NCI-H146 treated with DMSO at 0.1 percent for 48 hours (cell line): ENCODE measurements around the gene MDP1.

ENCODE experiments used
- DNase-seq: peaks from one replicate; lab custom pipeline; 2025; ENCODE audit not compliant: unreplicated experiment; lab: John Stamatoyannopoulos, UW

The MDP1 gene

GRCh38 chr14:24182110-24182882 is 33.6 kb downstream of the MDP1 start:
- DNase-seq, result no peak

GRCh38 chr14:24181371-24182077 is 34.3 kb downstream of the MDP1 start:
- no peak for DNase-seq

- no peak for DNase-seq
Measured at GRCh38 chr14:24179961-24180796, 35.7 kb downstream of the MDP1 start.

DNA sequence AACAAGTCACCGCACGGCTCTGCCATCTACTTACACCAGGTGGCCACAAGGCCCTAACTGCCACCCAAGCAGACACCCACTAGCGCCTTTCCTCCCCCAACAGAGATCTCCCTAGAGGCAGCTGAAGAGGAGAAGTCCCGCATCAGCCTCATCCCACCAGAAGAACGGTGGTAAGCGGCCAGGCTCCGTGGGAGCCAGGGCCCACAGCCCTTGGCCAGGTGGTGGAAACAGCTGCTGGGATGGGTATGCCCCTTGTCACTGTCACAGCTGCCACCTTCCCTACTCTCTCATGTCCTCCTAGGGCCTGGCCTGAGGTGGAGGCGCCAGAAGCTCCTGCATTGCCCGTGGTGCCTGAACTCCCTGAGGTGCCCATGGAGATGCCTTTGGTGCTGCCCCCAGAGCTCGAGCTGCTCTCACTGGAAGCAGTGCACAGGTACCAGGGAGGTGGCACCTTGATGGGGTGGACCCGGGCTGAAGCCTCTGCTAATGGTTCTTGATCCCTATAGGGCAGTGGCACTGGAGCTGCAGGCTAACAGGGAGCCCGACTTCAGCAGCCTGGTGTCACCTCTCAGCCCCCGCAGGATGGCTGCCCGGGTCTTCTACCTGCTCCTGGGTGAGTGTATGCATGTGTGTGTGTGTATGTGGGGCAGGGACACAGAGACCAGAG is 36.4 kb downstream of the MDP1 start:
- DNase-seq, result no peak

- DNase-seq, result no peak
Measured at GRCh38 chr14:24178399-24179178, 37.3 kb downstream of the MDP1 start.

- no peak for DNase-seq
Measured at GRCh38 chr14:24177891-24178290, 38.0 kb downstream of the MDP1 start.

DNA sequence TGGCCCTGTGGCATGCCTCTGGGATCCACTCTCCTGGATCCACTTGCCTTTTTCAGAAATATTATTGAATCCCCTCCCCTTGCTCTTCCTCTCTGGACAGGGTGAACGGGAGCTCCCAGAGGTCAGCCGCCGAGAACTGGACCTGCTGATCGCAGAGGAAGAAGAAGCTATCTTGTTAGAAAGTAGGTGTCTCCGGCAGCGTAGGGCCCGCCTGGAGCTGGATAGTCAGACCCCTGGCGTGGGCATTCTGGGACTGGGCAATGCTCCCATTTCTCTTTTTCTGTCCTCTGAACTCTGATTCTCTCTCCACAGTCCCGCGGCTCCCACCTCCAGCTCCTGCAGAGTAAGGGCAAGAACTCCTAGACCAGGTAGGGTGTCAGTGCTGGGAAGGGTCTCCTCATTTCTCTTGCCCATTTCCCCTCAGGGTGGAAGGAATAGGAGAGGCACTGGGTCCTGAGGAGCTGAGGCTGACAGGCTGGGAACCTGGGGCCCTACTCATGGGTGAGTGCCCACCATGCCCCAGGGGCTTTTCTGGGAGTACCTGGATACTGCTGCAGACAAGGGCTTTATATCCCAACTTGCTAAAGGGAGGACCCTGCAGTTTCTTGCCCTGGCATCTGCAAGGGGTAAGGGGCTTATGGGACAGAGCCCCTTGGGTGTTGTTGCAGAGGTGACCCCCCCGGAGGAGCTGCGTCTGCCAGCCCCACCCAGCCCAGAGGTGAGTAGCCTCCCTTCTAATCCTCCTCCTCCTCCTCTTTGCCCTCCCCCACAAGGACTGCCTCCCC is 38.6 kb downstream of the MDP1 start:
- DNase-seq, result no peak

DNA sequence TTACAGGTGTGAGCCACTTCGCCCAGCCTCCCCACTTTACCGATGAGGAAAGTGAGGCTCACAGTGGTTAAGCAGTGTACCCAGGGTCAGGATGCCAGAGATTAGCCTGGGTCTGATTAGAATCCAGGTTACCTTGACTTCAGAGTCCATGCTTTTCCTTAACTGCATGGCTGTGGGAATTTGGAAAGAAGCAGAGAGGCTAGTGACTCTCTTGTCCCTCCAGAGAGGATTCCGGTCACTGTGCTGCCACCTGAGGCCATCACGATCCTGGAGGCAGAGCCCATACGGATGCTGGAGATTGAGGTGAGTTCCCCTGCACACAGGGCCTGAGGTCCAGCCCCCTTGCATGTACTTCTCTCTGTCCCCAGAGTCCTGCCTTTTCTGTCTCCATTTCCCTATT is 39.3 kb downstream of the MDP1 start:
- DNase-seq, result no peak

- DNase-seq, result no peak
Measured at GRCh38 chr14:24172871-24173281, 43.0 kb downstream of the MDP1 start.

GRCh38 chr14:24172261-24172860 is 43.5 kb downstream of the MDP1 start:
- no peak for DNase-seq

DNA sequence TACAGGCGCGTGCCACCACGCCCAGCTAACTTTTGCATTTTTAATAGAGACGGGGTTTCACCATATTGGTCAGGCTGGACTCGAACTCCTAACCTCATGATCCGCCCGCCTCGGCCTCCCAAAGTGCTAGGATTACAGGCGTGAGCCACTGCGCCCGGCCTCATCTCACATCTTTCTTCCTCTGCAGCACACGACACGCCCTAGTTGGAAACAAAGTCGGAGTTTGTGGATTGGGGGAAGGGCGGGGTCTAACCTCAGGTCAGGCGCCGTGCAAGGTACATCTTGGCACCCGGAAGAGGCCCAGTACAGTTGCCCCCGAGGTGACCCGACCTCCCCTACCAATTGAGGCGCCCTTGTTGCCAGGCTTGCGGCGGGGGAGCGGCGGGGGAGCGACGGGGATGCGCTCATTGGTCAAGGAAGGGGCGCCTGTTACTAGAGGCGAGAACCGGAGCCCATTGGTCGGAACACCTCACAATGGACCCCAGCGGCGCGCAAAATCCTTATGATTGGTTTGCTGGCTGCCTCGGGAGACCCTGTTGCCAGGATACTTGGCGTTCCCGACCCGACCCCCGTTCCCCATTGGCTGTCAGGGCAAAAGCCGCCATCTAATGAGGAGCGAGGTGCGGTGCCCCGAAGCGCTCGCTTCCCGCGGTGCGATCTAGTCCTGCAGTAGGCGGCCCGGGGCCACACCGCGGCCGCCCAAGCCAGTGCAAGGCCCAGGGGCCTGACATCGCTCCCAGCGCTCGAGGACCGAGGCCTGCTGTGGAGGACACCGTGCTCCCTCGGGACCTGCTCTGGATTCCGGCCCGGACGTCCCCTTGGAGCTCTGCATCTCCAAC is 44.2 kb downstream of the MDP1 start, which contains the start of gene REC8:
TSS of gene REC8 (plus strand) at position 659 of the 839 bp plus-strand sequence. CDS start 473 bp downstream, outside the sequence.
- no peak for DNase-seq

DNA sequence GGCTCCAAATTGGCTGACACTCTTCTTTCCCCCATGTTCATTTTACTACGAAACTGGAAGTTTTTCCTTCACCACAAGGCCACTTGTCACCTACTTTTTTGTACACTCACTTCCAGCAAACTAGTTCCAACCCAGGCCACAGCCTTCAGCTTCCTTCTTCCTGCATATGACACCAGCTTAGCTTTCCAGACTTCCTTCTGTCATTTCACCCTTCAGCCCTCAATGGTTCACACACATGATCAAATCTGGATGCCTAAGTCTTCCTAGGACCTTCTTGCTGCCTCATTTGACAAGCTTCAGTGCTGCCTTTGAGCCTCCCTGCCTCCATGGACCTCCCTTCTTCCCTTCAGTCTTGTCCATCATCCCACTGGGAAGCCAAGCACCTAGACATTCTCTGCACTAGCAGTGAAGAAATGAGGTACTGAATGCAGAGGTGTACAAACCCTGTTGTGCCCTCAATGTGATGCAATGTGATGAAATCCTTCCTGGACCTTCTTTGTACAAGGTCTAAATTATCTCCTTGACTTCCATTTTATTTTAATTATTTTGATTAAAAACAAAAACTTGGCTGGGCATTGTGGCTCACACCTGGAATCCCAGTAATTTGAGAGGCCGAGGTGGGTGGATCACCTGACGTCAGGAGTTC is 48.3 kb downstream of the MDP1 start:
- DNase-seq, result no peak

GRCh38 chr14:24165785-24166184 is 50.1 kb downstream of the MDP1 start:
- no peak for DNase-seq

DNA sequence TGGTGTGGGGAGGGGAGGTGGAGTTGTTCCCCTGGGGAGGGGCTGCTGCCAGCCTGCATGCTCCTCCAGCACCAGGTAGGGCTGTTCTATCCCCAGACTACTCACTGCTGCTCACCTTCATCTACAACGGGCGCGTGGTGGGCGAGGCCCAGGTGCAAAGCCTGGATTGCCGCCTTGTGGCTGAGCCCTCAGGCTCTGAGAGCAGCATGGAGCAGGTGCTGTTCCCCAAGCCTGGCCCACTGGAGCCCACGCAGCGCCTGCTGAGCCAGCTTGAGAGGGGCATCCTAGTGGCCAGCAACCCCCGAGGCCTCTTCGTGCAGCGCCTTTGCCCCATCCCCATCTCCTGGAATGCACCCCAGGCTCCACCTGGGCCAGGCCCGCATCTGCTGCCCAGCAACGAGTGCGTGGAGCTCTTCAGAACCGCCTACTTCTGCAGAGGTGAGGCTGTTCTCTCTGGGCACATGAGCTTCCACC is 51.3 kb downstream of the MDP1 start:
- DNase-seq, result no peak
